ENCODE data around the gene PTPN18. TPM values are rescaled to one million over a fixed set of nuclear protein-coding genes. Genes with fewer than 3 reads are reported as not detected.

The PTPN18 gene
- total and polyA plus RNA-seq, 2 donors (not counting 3 experiments of a cell fraction or from before 2014, with no cell fraction given), result 39.4 to 39.6 TPM

DNA sequence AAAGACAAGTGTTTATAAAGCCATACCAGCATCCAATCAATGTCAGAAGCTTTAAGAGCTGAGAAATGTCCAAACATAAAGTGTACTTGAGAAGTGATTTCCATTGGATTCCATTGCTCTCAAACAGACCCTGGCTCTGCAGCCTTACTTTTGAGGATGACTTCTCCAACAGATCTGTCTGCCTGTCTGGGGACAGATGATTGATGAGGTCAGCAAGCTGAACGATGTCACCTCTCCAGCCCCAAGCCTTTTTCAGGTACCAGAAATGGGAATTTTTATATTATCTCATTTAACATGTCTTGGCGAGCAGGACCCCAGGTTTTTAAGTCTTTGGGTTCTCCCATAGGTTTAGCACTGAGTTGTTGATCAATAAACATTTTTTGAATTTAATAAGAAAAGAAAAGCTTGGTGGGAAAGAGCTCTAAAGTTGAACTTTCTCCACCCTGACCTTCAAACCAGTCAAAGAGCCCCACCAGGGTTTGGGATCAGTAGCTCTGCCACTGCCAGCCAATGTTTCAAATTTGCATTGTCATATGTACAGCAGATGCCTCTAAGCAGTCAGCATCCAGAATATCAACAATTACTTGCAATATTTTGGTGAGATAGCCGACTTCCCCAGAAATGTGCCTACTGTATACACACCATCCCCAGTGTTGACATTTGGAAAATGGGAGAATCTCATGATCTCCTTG, 22.5 kb downstream of the PTPN18 start:
- Histone ChIP-seq H3K79me2 (ENCODE audit: control insufficient read depth, insufficient read depth, low read length) (no peaks in the 10 kb centered on the region), H3K4me2 (ENCODE audit: insufficient read depth, low read length) (no peak overlapping the region), H3K27me3 (ENCODE audit: control insufficient read depth in 2 of 2, insufficient read depth in 2 of 2, low read length in 2 of 2) (no peaks in the 10 kb centered on the region), H4K20me1 (replicated peaks; ENCODE audit: control insufficient read depth, extremely low read depth, insufficient read depth, low read length) (no peaks in the 10 kb centered on the region), H3K9me3 (replicated peaks; ENCODE audit: control insufficient read depth, insufficient read depth, low read length) (no peaks in the 10 kb centered on the region), H3K9me1 (replicated peaks; ENCODE audit: control insufficient read depth, extremely low read depth, insufficient read depth, low read length) (no peaks in the 10 kb centered on the region), H3K9ac (replicated peaks; ENCODE audit: extremely low read depth, insufficient read depth, low read length) (no peak overlapping the region), H3K4me1 (ENCODE audit: control insufficient read depth, extremely low read depth, insufficient read depth, low read length) (no peaks in the 10 kb centered on the region), H3K4me3 (replicated peaks in 1 of 3; ENCODE audit: insufficient read depth in 1 of 3, low read depth in 1 of 3, low read length in 3 of 3) (no peak overlapping the region), H3K27ac (ENCODE audit: insufficient read depth, low read depth, low read length) (no peak overlapping the region), H2AFZ (ENCODE audit: low read depth, low read length) (no peak overlapping the region), H3K36me3 (ENCODE audit: control insufficient read depth in 2 of 2, extremely low read depth in 1 of 2, insufficient read depth in 2 of 2, low read length in 2 of 2) (no peaks in the 10 kb centered on the region)
- DNase-seq (ENCODE audit: low read depth, low spot score), result no peak
- TF ChIP-seq, protein P1, sequence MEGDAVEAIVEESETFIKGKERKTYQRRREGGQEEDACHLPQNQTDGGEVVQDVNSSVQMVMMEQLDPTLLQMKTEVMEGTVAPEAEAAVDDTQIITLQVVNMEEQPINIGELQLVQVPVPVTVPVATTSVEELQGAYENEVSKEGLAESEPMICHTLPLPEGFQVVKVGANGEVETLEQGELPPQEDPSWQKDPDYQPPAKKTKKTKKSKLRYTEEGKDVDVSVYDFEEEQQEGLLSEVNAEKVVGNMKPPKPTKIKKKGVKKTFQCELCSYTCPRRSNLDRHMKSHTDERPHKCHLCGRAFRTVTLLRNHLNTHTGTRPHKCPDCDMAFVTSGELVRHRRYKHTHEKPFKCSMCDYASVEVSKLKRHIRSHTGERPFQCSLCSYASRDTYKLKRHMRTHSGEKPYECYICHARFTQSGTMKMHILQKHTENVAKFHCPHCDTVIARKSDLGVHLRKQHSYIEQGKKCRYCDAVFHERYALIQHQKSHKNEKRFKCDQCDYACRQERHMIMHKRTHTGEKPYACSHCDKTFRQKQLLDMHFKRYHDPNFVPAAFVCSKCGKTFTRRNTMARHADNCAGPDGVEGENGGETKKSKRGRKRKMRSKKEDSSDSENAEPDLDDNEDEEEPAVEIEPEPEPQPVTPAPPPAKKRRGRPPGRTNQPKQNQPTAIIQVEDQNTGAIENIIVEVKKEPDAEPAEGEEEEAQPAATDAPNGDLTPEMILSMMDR (IDR thresholded peaks at IDR 0.05; ENCODE audit: extremely low read depth in 1 of 2, insufficient read depth in 1 of 2, low read depth in 1 of 2, low read length in 2 of 2), result no peak
- ChIA-PET CTCF (interaction anchor here (1.1 to 2.8 kb wide), 3 partner anchors 11 to 37 kb away, joined by 3 to 9 read pairs (median 3); partner anchors contain the start of gene PTPN18), POLR2A (no interaction called here)
- dilution Hi-C loops (cut with MboI; ENCODE audit: extremely low pct_ligation_motif_present, low sequenced_read_pairs), result no loop called here
- no peak for FAIRE-seq
- BruUV-seq (replicated peaks), result no TSS peak
- intact Hi-C loops (cut with micrococcal nuclease), result no loop called here

DNA sequence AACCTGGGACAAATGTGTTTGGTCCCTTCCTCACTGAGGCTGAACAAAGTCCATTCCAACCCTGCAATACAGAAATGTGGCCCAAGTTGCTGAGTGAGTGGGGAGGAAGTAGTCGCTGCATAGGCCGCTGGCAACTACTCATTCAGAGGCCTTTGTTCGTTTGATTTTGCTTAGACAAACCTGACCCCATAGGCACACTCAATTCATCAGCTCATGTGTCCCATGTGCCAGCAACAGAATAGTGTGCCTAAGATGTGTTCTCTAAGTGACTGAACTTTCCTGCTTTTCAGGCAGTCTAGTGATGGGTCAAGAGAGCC, 23.0 kb downstream of the PTPN18 start:
- H3K4me1 ChIP-seq (ENCODE audit: control insufficient read depth, extremely low read depth, insufficient read depth, low read length), result no peaks in the 10 kb centered on the region
- no peak for DNase-seq (ENCODE audit: low read depth, low spot score)
- H3K4me2 ChIP-seq (ENCODE audit: insufficient read depth, low read length), result no peak overlapping the region
- no peak overlapping the region for H3K4me3 ChIP-seq (replicated peaks in 1 of 3; ENCODE audit: insufficient read depth in 1 of 3, low read depth in 1 of 3, low read length in 3 of 3)
- dilution Hi-C loops (cut with MboI; ENCODE audit: extremely low pct_ligation_motif_present, low sequenced_read_pairs), result no loop called here
- H4K20me1 ChIP-seq (replicated peaks; ENCODE audit: control insufficient read depth, extremely low read depth, insufficient read depth, low read length), result no peaks in the 10 kb centered on the region
- H3K79me2 ChIP-seq (ENCODE audit: control insufficient read depth, insufficient read depth, low read length), result no peaks in the 10 kb centered on the region
- no peak overlapping the region for H2AFZ ChIP-seq (ENCODE audit: low read depth, low read length)
- TF ChIP-seq POLR2A (IDR thresholded peaks at IDR 0.05; ENCODE audit: low read depth, low read length) (no peak), EZH2 (IDR thresholded peaks at IDR 0.05; ENCODE audit: borderline replicate concordance, low read depth, low read length, severe bottlenecking) (no peak), GATA2 (IDR thresholded peaks at IDR 0.05; ENCODE audit: insufficient read depth, insufficient read length, low read depth, low read length) (no peak), FOS (IDR thresholded peaks at IDR 0.05; ENCODE audit: borderline replicate concordance, insufficient read depth, low read length) (no peak), MYC (IDR thresholded peaks at IDR 0.05; ENCODE audit: low read depth, low read length) (no peak), POLR2AphosphoS5 (IDR thresholded peaks at IDR 0.05; ENCODE audit: insufficient read depth, low read depth, low read length) (no peak), JUN (IDR thresholded peaks at IDR 0.05; ENCODE audit: borderline replicate concordance, insufficient read depth, insufficient read length, low read depth) (no peak)
- TF ChIP-seq, protein P1 (IDR thresholded peaks at IDR 0.05; ENCODE audit: extremely low read depth in 1 of 2, insufficient read depth in 1 of 2, low read depth in 1 of 2, low read length in 2 of 2), result no peak
- TF ChIP-seq, protein P2, sequence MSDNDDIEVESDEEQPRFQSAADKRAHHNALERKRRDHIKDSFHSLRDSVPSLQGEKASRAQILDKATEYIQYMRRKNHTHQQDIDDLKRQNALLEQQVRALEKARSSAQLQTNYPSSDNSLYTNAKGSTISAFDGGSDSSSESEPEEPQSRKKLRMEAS (IDR thresholded peaks at IDR 0.05; ENCODE audit: insufficient read depth, insufficient read length), result no peak
- ChIA-PET CTCF (interaction anchor here (0.7 to 2.8 kb wide), 3 partner anchors 11 to 37 kb away, joined by 3 to 9 read pairs (median 3); partner anchors contain the start of gene PTPN18), POLR2A (no interaction called here)
- no peak for FAIRE-seq
- no peaks in the 10 kb centered on the region for H3K9me3 ChIP-seq (replicated peaks; ENCODE audit: control insufficient read depth, insufficient read depth, low read length)
- H3K27me3 ChIP-seq (ENCODE audit: control insufficient read depth in 2 of 2, insufficient read depth in 2 of 2, low read length in 2 of 2), result no peaks in the 10 kb centered on the region
- no peaks in the 10 kb centered on the region for H3K36me3 ChIP-seq (ENCODE audit: control insufficient read depth in 2 of 2, extremely low read depth in 1 of 2, insufficient read depth in 2 of 2, low read length in 2 of 2)
- no TSS peak for BruUV-seq (replicated peaks)
- H3K9ac ChIP-seq (replicated peaks; ENCODE audit: extremely low read depth, insufficient read depth, low read length), result no peak overlapping the region
- H3K9me1 ChIP-seq (replicated peaks; ENCODE audit: control insufficient read depth, extremely low read depth, insufficient read depth, low read length), result no peaks in the 10 kb centered on the region
- intact Hi-C loops (cut with micrococcal nuclease), result no loop called here
- no peak overlapping the region for H3K27ac ChIP-seq (ENCODE audit: insufficient read depth, low read depth, low read length)
